Measurements from ENCODE around the gene C12orf60.
A peak's percentile ranks its signal among the peaks of the same experiment; 100 is the strongest.
"Not testable (repeated sequence)": the region's sequence is repeated elsewhere in the genome, so short reads cannot be mapped to it uniquely, and the experiment has no call there.

C12orf60 gene

DNA sequence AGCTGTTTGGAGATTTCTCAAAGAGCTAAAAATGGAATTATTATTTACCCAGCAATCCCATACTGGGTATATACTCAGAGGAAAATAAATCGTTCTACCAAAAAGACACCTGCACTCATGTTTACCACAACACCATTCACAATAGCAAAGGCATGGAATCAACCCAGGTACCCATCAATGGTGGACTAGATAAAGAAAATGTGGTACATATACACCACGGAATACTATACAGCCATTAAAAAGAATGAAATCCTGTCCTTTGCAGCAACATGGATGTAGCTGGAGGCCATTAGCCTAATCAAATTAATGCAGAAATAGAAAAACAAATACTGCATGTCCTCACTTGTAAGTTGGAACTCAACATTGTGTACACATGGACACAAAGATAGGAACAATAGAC is 38.1 kb upstream of the C12orf60 start:
- Histone ChIP-seq H3K79me2 (ENCODE audit: control insufficient read depth, low read length) (peaks cover 19% of the 10 kb centered on the region), H4K20me1 (ENCODE audit: control insufficient read depth, insufficient read depth, low read depth, low read length) (no peaks in the 10 kb centered on the region), H3K9me3 (ENCODE audit: control insufficient read depth, insufficient read depth, low read length) (peaks cover 9% of the 10 kb centered on the region; the same call in 1 of the 2 replicates), H3K27ac (ENCODE audit: low read depth, low read length) (no peak overlapping the region), H3K9me2 (replicated peaks; ENCODE audit: control insufficient read depth, low read length) (no peaks in the 10 kb centered on the region), H3K27me3 (ENCODE audit: control insufficient read depth, low read length) (no peaks in the 10 kb centered on the region), H3K4me1 (ENCODE audit: control insufficient read depth, low read length) (peaks cover 24% of the 10 kb centered on the region), H3K4me3 (ENCODE audit: low read length) (no peak overlapping the region), H3K4me2 (ENCODE audit: low read length) (no peak overlapping the region), H3K36me3 (ENCODE audit: control insufficient read depth, low read length) (peaks cover 39% of the 10 kb centered on the region), H3F3A (ENCODE audit: control insufficient read depth, insufficient read depth) (peaks cover 10% of the 10 kb centered on the region)
- TF ChIP-seq EZH2phosphoT487 (IDR thresholded peaks at IDR 0.05; ENCODE audit: borderline replicate concordance, low read length) (no peak), CTCF (IDR thresholded peaks at IDR 0.05; ENCODE audit: low read depth, low read length, poor library complexity, severe bottlenecking) (no peak)

DNA sequence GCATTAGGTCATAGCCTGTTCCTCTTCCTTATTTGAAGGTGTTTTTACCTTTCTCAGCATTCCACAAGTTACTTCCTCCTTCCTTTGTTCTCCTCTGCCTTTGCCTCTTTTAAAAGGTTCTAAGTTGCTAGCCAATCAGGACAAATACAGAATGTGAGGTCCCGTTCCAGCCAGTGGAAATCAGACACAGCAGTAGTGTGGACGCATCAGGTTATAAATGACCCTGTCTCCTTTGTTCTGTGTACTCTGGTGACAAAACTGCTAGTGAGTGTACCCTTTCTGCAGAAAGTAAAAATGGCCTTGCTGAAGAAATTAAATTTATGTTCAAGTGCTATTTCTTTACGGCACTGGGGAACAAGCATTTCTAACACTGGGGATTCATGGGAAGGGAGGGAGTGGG is 37.5 kb upstream of the C12orf60 start:
- H3K27ac ChIP-seq (ENCODE audit: low read depth, low read length); H3K4me3 ChIP-seq (ENCODE audit: low read length); H3K9me3 ChIP-seq (ENCODE audit: control insufficient read depth, insufficient read depth, low read length); H3K27me3 ChIP-seq (ENCODE audit: control insufficient read depth, low read length); H3K9me2 ChIP-seq (replicated peaks; ENCODE audit: control insufficient read depth, low read length); H4K20me1 ChIP-seq (ENCODE audit: control insufficient read depth, insufficient read depth, low read depth, low read length); H3K4me2 ChIP-seq (ENCODE audit: low read length): not testable (repeated sequence)
- peaks cover 22% of the 10 kb centered on the region for H3K79me2 ChIP-seq (ENCODE audit: control insufficient read depth, low read length)
- H3K36me3 ChIP-seq (ENCODE audit: control insufficient read depth, low read length), result peaks cover 44% of the 10 kb centered on the region
- peaks cover 15% of the 10 kb centered on the region for H3F3A ChIP-seq (ENCODE audit: control insufficient read depth, insufficient read depth)
- H3K4me1 ChIP-seq (ENCODE audit: control insufficient read depth, low read length), result peaks cover 24% of the 10 kb centered on the region

DNA sequence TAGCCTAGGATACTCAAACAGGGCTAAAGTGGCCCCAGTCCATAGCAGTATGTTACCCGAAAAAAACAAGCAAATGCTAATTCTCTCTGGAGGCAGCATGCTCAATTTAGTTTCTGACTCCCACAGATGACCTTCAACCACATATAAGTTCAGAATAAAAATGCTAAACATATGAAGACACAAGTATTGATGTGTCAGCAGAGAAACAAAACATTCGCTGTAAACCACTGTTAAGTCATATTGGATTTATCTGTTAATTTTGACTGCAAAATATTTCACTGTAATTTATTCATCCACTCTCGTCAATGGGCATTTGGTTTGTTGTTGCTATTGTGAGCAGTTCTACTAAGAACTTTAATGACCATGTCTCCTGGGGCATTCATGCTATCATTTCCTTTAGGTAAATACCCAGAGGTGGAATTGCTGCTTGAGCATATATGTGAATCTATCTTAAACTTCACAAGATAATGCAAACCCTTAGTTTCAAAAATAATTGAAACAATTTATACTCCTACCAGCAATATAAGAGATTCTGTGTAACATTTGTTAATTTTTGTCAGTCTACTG is 36.7 kb upstream of the C12orf60 start:
- peaks cover 20% of the 10 kb centered on the region for H3F3A ChIP-seq (ENCODE audit: control insufficient read depth, insufficient read depth)
- TF ChIP-seq EZH2phosphoT487 (IDR thresholded peaks at IDR 0.05; ENCODE audit: borderline replicate concordance, low read length), result no peak
- no peak for TF ChIP-seq CTCF (IDR thresholded peaks at IDR 0.05; ENCODE audit: low read depth, low read length, poor library complexity, severe bottlenecking)
- H3K4me1 ChIP-seq (ENCODE audit: control insufficient read depth, low read length), result peaks cover 29% of the 10 kb centered on the region
- H3K4me3 ChIP-seq (ENCODE audit: low read length), result no peak overlapping the region
- H4K20me1 ChIP-seq (ENCODE audit: control insufficient read depth, insufficient read depth, low read depth, low read length), result no peaks in the 10 kb centered on the region
- H3K27me3 ChIP-seq (ENCODE audit: control insufficient read depth, low read length), result no peaks in the 10 kb centered on the region
- 0 out of 2 replicates have a peak, but pooled peaks cover 4% of the 10 kb centered on the region for H3K9me3 ChIP-seq (ENCODE audit: control insufficient read depth, insufficient read depth, low read length)
- H3K9me2 ChIP-seq (replicated peaks; ENCODE audit: control insufficient read depth, low read length), result no peaks in the 10 kb centered on the region
- H3K79me2 ChIP-seq (ENCODE audit: control insufficient read depth, low read length), result peaks cover 22% of the 10 kb centered on the region
- peaks cover 44% of the 10 kb centered on the region for H3K36me3 ChIP-seq (ENCODE audit: control insufficient read depth, low read length)
- H3K4me2 ChIP-seq (ENCODE audit: low read length), result no peak overlapping the region
- H3K27ac ChIP-seq (ENCODE audit: low read depth, low read length), result no peak overlapping the region

- Histone ChIP-seq H3K27me3 (ENCODE audit: control insufficient read depth, low read length) (no peaks in the 10 kb centered on the region), H3K9me3 (ENCODE audit: control insufficient read depth, insufficient read depth, low read length) (0 out of 2 replicates have a peak, but pooled peaks cover 4% of the 10 kb centered on the region), H3K4me3 (ENCODE audit: low read length) (peak overlapping the region; percentile 0; the same call in 1 of the 2 replicates), H3K4me2 (ENCODE audit: low read length) (peak overlapping the region; percentile 94), H3F3A (ENCODE audit: control insufficient read depth, insufficient read depth) (peaks cover 25% of the 10 kb centered on the region), H3K79me2 (ENCODE audit: control insufficient read depth, low read length) (peaks cover 22% of the 10 kb centered on the region), H3K36me3 (ENCODE audit: control insufficient read depth, low read length) (peaks cover 38% of the 10 kb centered on the region), H3K4me1 (ENCODE audit: control insufficient read depth, low read length) (peaks cover 36% of the 10 kb centered on the region), H4K20me1 (ENCODE audit: control insufficient read depth, insufficient read depth, low read depth, low read length) (no peaks in the 10 kb centered on the region), H3K27ac (ENCODE audit: low read depth, low read length) (no peak overlapping the region), H3K9me2 (replicated peaks; ENCODE audit: control insufficient read depth, low read length) (no peaks in the 10 kb centered on the region)
- TF ChIP-seq EZH2phosphoT487 (IDR thresholded peaks at IDR 0.05; ENCODE audit: borderline replicate concordance, low read length) (no peak), CTCF (IDR thresholded peaks at IDR 0.05; ENCODE audit: low read depth, low read length, poor library complexity, severe bottlenecking) (no peak)
Observed at GRCh38 chr12:14767617-14768016, 35.9 kb upstream of the C12orf60 start.
